HCT116 (cell line): ENCODE measurements around the gene TRERF1. TPM values are rescaled to one million over a fixed set of nuclear protein-coding genes. Genes with fewer than 3 reads are reported as not detected.

Experiments
- ATAC-seq: fragments of 200-7000 bp; cut with Tn5 transposase; 2 replicates; pipeline ENCODE4 v1.9.1; 2020; ENCODE audit warnings: mild to moderate bottlenecking, moderate library complexity
- BruUV-seq: library from RNA; stranded (reverse); fragments of 400-500 nt; replicated peaks from 2 replicates; lab custom pipeline; 2021; lab: Mats Ljungman, UMichigan
- CTCF ChIA-PET: fragments of 300-600 bp; sonication (Branson Sonifier 250); formaldehyde crosslinking; loops from one replicate; lab custom pipeline; 2021; ENCODE audit warnings: antibody characterized with exemption; lab: Charles Lee
- POLR2A ChIA-PET: fragments of 300-600, 350-600 bp; sonication (Branson Sonifier 250); formaldehyde crosslinking; loops from one replicate; lab custom pipeline; 2021; ENCODE audit warnings: antibody characterized with exemption; lab: Charles Lee
- RAD21 ChIA-PET, 2 experiments: fragments of 300-600 bp; sonication (Branson Sonifier 250); formaldehyde crosslinking; loops; one replicate each; lab custom pipeline; 2023; ENCODE audit warnings: low total read pairs in 2 of 2; ENCODE audit not compliant: uncharacterized antibody in 2 of 2, unreplicated experiment in 2 of 2, low non-redundant PET in 1 of 2; lab: Charles Lee
- DNase-seq: peaks from one replicate; pipeline ENCODE4 v3.0.0-alpha.2; 2010; ENCODE audit warnings: low read depth, low spot score
- H2AFZ ChIP-seq: fragments of 200-600 bp; shearing (Covaris generic), sonication (generic); 2 replicates; pipeline ENCODE4 v1.6.1; 2017; ENCODE audit warnings: low read depth, mixed run types, mixed read lengths, antibody characterized with exemption, low read length; ENCODE audit not compliant: poor library complexity, severe bottlenecking
- H3K27ac ChIP-seq: 2 replicates; pipeline ENCODE4 v1.5.1; 2012; ENCODE audit warnings: low read depth, low read length
- H3K27me3 ChIP-seq: fragments of 200-600 bp; sonication (generic); 2 replicates; pipeline ENCODE4 v1.6.1; 2016; ENCODE audit warnings: mixed run types, low read length, mixed read lengths; ENCODE audit not compliant: insufficient read depth
- H3K36me3 ChIP-seq, 2 experiments: fragments of 200-500 bp in 1 of 2; fragments of 200-600 bp in 1 of 2; sonication (Bioruptor generic) in 1 of 2; sonication (generic) in 1 of 2; 2 replicates each; pipeline versions ENCODE4 v1.5.1 to v1.6.1; 2014 to 2016; ENCODE audit warnings: low read length in 2 of 2, inconsistent platforms in 1 of 2, mixed read lengths in 1 of 2, mixed run types in 1 of 2; ENCODE audit not compliant: insufficient read depth in 2 of 2, control insufficient read depth in 1 of 2
- H3K4me1 ChIP-seq, 2 experiments: fragments of 200-600 bp in 1 of 2; sonication (generic) in 1 of 2; 2 replicates each; pipeline versions ENCODE4 v1.5.1 to v1.6.1; 2012 to 2017; ENCODE audit warnings: low read length in 2 of 2, inconsistent platforms in 1 of 2, mild to moderate bottlenecking in 1 of 2, mixed read lengths in 1 of 2, mixed run types in 1 of 2, moderate library complexity in 1 of 2; ENCODE audit not compliant: insufficient read depth in 2 of 2, control insufficient read depth in 1 of 2
- H3K4me2 ChIP-seq: fragments of 200-600 bp; sonication (generic); 2 replicates; pipeline ENCODE4 v1.6.1; 2017; ENCODE audit warnings: mixed run types, low read length, mixed read lengths
- H3K4me3 ChIP-seq, 2 experiments: fragments of 200-600 bp in 1 of 2; sonication (generic) in 1 of 2; replicated peaks in 1 of 2; 2 replicates each; pipeline ENCODE4 v1.5.1; 2011 to 2016; ENCODE audit warnings: low read length in 2 of 2, control low read depth in 1 of 2, low read depth in 1 of 2, mild to moderate bottlenecking in 1 of 2, mixed read lengths in 1 of 2, mixed run types in 1 of 2
- H3K79me2 ChIP-seq: fragments of 200-600 bp; sonication (generic); 2 replicates; pipeline ENCODE4 v1.6.1; 2017; ENCODE audit warnings: mild to moderate bottlenecking, mixed run types, low read length, moderate library complexity, mixed read lengths; ENCODE audit not compliant: insufficient read depth
- H3K9ac ChIP-seq: fragments of 200-600 bp; sonication (generic); 2 replicates; pipeline ENCODE4 v1.6.1; 2016; ENCODE audit warnings: low read length, mixed read lengths
- H3K9me2 ChIP-seq: fragments of 200-600 bp; sonication (generic), shearing (Covaris generic); 2 replicates; pipeline ENCODE4 v1.6.1; 2017; ENCODE audit warnings: mixed run types, mild to moderate bottlenecking, moderate library complexity; ENCODE audit not compliant: insufficient read depth
- H3K9me3 ChIP-seq, 2 experiments: fragments of 200-500 bp in 1 of 2; fragments of 200-600 bp in 1 of 2; sonication (Bioruptor generic) in 1 of 2; sonication (generic) in 1 of 2; 2 replicates each; pipeline ENCODE4 v1.6.1; 2014 to 2017; ENCODE audit warnings: low read length in 2 of 2, mixed read lengths in 2 of 2, inconsistent platforms in 1 of 2, low read depth in 1 of 2, mild to moderate bottlenecking in 1 of 2, mixed run types in 1 of 2, moderate library complexity in 1 of 2; ENCODE audit not compliant: control insufficient read depth in 1 of 2, insufficient read depth in 1 of 2
- H4K20me1 ChIP-seq: fragments of 200-600 bp; sonication (generic), shearing (Covaris generic); 2 replicates; pipeline ENCODE4 v1.6.1; 2017; ENCODE audit warnings: mixed run types, mild to moderate bottlenecking, moderate library complexity; ENCODE audit not compliant: insufficient read depth
- CBX3 ChIP-seq: IDR thresholded peaks from 2 replicates; pipeline ENCODE4 v1.6.1; 2012; ENCODE audit warnings: low read depth
- CEBPB ChIP-seq: IDR thresholded peaks from 2 replicates; pipeline ENCODE4 v1.6.1; 2012; ENCODE audit warnings: low read depth
- EGR1 ChIP-seq: IDR thresholded peaks from 2 replicates; pipeline ENCODE4 v1.6.1; 2012; ENCODE audit warnings: low read depth
- ELF1 ChIP-seq: IDR thresholded peaks from 2 replicates; pipeline ENCODE4 v1.6.1; 2012; ENCODE audit warnings: low read depth, borderline replicate concordance
- EZH2 ChIP-seq: fragments of 200-600 bp; sonication (generic); IDR thresholded peaks from 2 replicates; pipeline ENCODE4 v1.6.1; 2017; ENCODE audit warnings: antibody characterized with exemption, mixed run types
- EZH2phosphoT487 ChIP-seq: fragments of 200-600 bp; IDR thresholded peaks from 2 replicates; pipeline ENCODE4 v1.6.1; 2018; ENCODE audit warnings: antibody characterized with exemption, borderline replicate concordance
- JUND ChIP-seq: IDR thresholded peaks from 2 replicates; pipeline ENCODE4 v1.6.1; 2012
- MAX ChIP-seq: IDR thresholded peaks from 2 replicates; pipeline ENCODE4 v1.6.1; 2012
- POLR2AphosphoS5 ChIP-seq: IDR thresholded peaks from 2 replicates; pipeline ENCODE4 v1.6.1; 2011; ENCODE audit warnings: mild to moderate bottlenecking, low read depth, low read length, moderate library complexity
- RAD21 ChIP-seq: IDR thresholded peaks from 2 replicates; pipeline ENCODE4 v1.6.1; 2012; ENCODE audit warnings: low read depth, mild to moderate bottlenecking
- SIN3A ChIP-seq: IDR thresholded peaks from 2 replicates; pipeline ENCODE4 v1.6.1; 2012; ENCODE audit warnings: low read depth
- ZFX ChIP-seq: fragments of 450-650 bp; IDR thresholded peaks from 2 replicates; pipeline ENCODE4 v1.6.1; 2017
- ZNF274 ChIP-seq: fragments of 200-500 bp; sonication (Bioruptor generic); IDR thresholded peaks from 2 replicates; pipeline ENCODE4 v1.6.1; 2014; ENCODE audit warnings: mild to moderate bottlenecking, low read depth, low read length, inconsistent platforms
- intact Hi-C: fragments of 100-400 bp; cut with micrococcal nuclease; formaldehyde crosslinking; loops from 2 replicates; pipeline ENCODE4 v1.10.0; 2022
- total RNA-seq: library from RNA; stranded (reverse); gene quantifications from one replicate; pipeline ENCODE4 v1.2.1, GENCODE V29; 2021; ENCODE audit not compliant: unreplicated experiment
- TF ChIP-seq, protein P1 (sequence below): IDR thresholded peaks from 2 replicates; pipeline ENCODE4 v1.6.1; 2012
- TF ChIP-seq, protein P2 (sequence below), 3 experiments: fragments of 200-600 bp in 1 of 3; sonication (generic) in 1 of 3; IDR thresholded peaks in 2 of 3; conservative IDR thresholded peaks in 1 of 3; 2 replicates each; pipeline ENCODE4 v1.5.1; 2012 to 2017; ENCODE audit warnings: low read depth in 2 of 3, low read length in 2 of 3, antibody characterized with exemption in 1 of 3, borderline replicate concordance in 1 of 3, control low read depth in 1 of 3, mild to moderate bottlenecking in 1 of 3, mixed read lengths in 1 of 3, mixed run types in 1 of 3, moderate library complexity in 1 of 3; ENCODE audit not compliant: insufficient read depth in 1 of 3

Gene TRERF1
- total RNA-seq, 1 experiment from 2014 or later: 12.4 TPM

DNA sequence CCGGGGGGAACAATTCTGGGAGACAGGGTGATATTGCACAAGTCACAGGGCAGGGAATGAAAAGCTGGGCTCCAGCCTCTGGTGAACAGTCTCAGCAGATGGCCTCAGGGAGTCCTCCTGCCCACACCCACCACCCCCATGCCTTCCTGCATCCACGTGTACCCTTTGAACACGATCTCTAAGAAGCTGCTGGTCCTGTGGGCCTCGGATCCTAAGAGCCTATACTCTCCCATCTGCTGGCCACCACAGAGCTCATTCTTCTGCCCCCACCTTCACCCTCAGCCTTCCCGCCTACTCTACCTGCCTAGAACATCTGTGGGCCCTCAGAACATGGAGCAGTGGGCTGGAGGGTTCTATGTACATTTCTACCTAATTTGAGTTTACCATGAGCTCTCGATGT is 60.3 kb downstream of the TRERF1 start:
- ChIA-PET POLR2A (no interaction called here), RAD21 (no interaction called here), CTCF (no interaction called here)
- Histone ChIP-seq H3K4me1 (no peaks in the 10 kb centered on the region; a peak in 1 of 4 replicates), H3K36me3 (no peaks in the 10 kb centered on the region), H3K27me3 (no peaks in the 10 kb centered on the region), H3K9me3 (no peaks in the 10 kb centered on the region), H3K4me3 (no peak overlapping the region), H3K4me2 (no peak overlapping the region), H3K79me2 (no peaks in the 10 kb centered on the region), H4K20me1 (no peaks in the 10 kb centered on the region), H3K9me2 (no peaks in the 10 kb centered on the region), H3K27ac (no peak overlapping the region), H2AFZ (no peak overlapping the region), H3K9ac (no peak overlapping the region)
- BruUV-seq: no TSS peak
- intact Hi-C loops: no loop called here
- DNase-seq (no peak), ATAC-seq (no peak)
- TF ChIP-seq ELF1 (no peak), RAD21 (no peak), POLR2AphosphoS5 (no peak), CBX3 (no peak), EZH2phosphoT487 (no peak), JUND (no peak), EGR1 (no peak), MAX (no peak), EZH2 (no peak), SIN3A (no peak), ZFX (no peak), ZNF274 (no peak), CEBPB (no peak)
- TF ChIP-seq, protein P1, sequence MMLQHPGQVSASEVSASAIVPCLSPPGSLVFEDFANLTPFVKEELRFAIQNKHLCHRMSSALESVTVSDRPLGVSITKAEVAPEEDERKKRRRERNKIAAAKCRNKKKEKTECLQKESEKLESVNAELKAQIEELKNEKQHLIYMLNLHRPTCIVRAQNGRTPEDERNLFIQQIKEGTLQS: no peak
- TF ChIP-seq, protein P2, sequence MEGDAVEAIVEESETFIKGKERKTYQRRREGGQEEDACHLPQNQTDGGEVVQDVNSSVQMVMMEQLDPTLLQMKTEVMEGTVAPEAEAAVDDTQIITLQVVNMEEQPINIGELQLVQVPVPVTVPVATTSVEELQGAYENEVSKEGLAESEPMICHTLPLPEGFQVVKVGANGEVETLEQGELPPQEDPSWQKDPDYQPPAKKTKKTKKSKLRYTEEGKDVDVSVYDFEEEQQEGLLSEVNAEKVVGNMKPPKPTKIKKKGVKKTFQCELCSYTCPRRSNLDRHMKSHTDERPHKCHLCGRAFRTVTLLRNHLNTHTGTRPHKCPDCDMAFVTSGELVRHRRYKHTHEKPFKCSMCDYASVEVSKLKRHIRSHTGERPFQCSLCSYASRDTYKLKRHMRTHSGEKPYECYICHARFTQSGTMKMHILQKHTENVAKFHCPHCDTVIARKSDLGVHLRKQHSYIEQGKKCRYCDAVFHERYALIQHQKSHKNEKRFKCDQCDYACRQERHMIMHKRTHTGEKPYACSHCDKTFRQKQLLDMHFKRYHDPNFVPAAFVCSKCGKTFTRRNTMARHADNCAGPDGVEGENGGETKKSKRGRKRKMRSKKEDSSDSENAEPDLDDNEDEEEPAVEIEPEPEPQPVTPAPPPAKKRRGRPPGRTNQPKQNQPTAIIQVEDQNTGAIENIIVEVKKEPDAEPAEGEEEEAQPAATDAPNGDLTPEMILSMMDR (IDR thresholded peaks at IDR 0.05 in 2 of 3, conservative IDR thresholded peaks at IDR 0.05 in 1 of 3; ENCODE audit: borderline replicate concordance in 1 of 3, insufficient read depth in 1 of 3, low read depth in 2 of 3, low read length in 2 of 3): no peak
